ENCODE data around the gene APEH.

Gene APEH

GRCh38 chr3:49647741-49648140 is 26.4 kb upstream of the APEH start:
- no peaks in the 10 kb centered on the region for H3K9me3 ChIP-seq (ENCODE audit: low read length)
- no peak overlapping the region for H3K27ac ChIP-seq (ENCODE audit: low read depth, low read length, poor library complexity, severe bottlenecking)
- peaks cover 6% of the 10 kb centered on the region; the same call in 1 of the 2 replicates for H3K27me3 ChIP-seq (ENCODE audit: insufficient read depth, low read length)
- no peaks in the 10 kb centered on the region for H3F3A ChIP-seq (ENCODE audit: insufficient read depth, low read length)
- no peaks in the 10 kb centered on the region for H3K36me3 ChIP-seq (ENCODE audit: insufficient read depth, low read length)
- no peaks in the 10 kb centered on the region for H3K4me1 ChIP-seq (ENCODE audit: insufficient read depth, low read length, severe bottlenecking)
- no peak overlapping the region for H2AFZ ChIP-seq (ENCODE audit: low read length)
- no peak overlapping the region for H3K4me2 ChIP-seq (ENCODE audit: low read length)
- TF ChIP-seq EZH2 (IDR thresholded peaks at IDR 0.05; ENCODE audit: borderline replicate concordance, low read length) (no peak), CTCF (IDR thresholded peaks at IDR 0.05; ENCODE audit: low read length) (no peak)
- H3K9ac ChIP-seq (ENCODE audit: low read length): no peak overlapping the region
- no peaks in the 10 kb centered on the region for H4K20me1 ChIP-seq (ENCODE audit: insufficient read depth, low read length)
- no peaks in the 10 kb centered on the region for H3K79me2 ChIP-seq (ENCODE audit: insufficient read depth, low read length)
- H3K4me3 ChIP-seq (ENCODE audit: low read depth, low read length, poor library complexity, severe bottlenecking): no peak overlapping the region
- H3K9me2 ChIP-seq (ENCODE audit: low read depth, low read length): no peaks in the 10 kb centered on the region

GRCh38 chr3:49648354-49649019 is 25.7 kb upstream of the APEH start:
- Histone ChIP-seq H3K4me1 (ENCODE audit: insufficient read depth, low read length, severe bottlenecking) (no peaks in the 10 kb centered on the region), H3K4me3 (ENCODE audit: low read depth, low read length, poor library complexity, severe bottlenecking) (no peak overlapping the region), H3K4me2 (ENCODE audit: low read length) (no peak overlapping the region), H3K36me3 (ENCODE audit: insufficient read depth, low read length) (no peaks in the 10 kb centered on the region), H3K27me3 (ENCODE audit: insufficient read depth, low read length) (peaks cover 6% of the 10 kb centered on the region; the same call in 1 of the 2 replicates), H3K27ac (ENCODE audit: low read depth, low read length, poor library complexity, severe bottlenecking) (no peak overlapping the region), H4K20me1 (ENCODE audit: insufficient read depth, low read length) (no peaks in the 10 kb centered on the region), H3K79me2 (ENCODE audit: insufficient read depth, low read length) (no peaks in the 10 kb centered on the region), H3F3A (ENCODE audit: insufficient read depth, low read length) (no peaks in the 10 kb centered on the region), H3K9ac (ENCODE audit: low read length) (no peak overlapping the region), H2AFZ (ENCODE audit: low read length) (no peak overlapping the region), H3K9me2 (ENCODE audit: low read depth, low read length) (no peaks in the 10 kb centered on the region), H3K9me3 (ENCODE audit: low read length) (no peaks in the 10 kb centered on the region)
- TF ChIP-seq EZH2 (IDR thresholded peaks at IDR 0.05; ENCODE audit: borderline replicate concordance, low read length): no peak

- TF ChIP-seq CTCF (IDR thresholded peaks at IDR 0.05; ENCODE audit: low read length) (no peak), EZH2 (IDR thresholded peaks at IDR 0.05; ENCODE audit: borderline replicate concordance, low read length) (no peak)
- Histone ChIP-seq H4K20me1 (ENCODE audit: insufficient read depth, low read length) (no peaks in the 10 kb centered on the region), H3K79me2 (ENCODE audit: insufficient read depth, low read length) (no peaks in the 10 kb centered on the region), H3K9ac (ENCODE audit: low read length) (no peak overlapping the region), H3K9me3 (ENCODE audit: low read length) (no peaks in the 10 kb centered on the region), H3K27me3 (ENCODE audit: insufficient read depth, low read length) (peaks cover 6% of the 10 kb centered on the region; the same call in 1 of the 2 replicates), H3F3A (ENCODE audit: insufficient read depth, low read length) (no peaks in the 10 kb centered on the region), H3K4me1 (ENCODE audit: insufficient read depth, low read length, severe bottlenecking) (no peaks in the 10 kb centered on the region), H3K4me2 (ENCODE audit: low read length) (no peak overlapping the region), H3K9me2 (ENCODE audit: low read depth, low read length) (no peaks in the 10 kb centered on the region), H2AFZ (ENCODE audit: low read length) (no peak overlapping the region), H3K27ac (ENCODE audit: low read depth, low read length, poor library complexity, severe bottlenecking) (no peak overlapping the region), H3K36me3 (ENCODE audit: insufficient read depth, low read length) (no peaks in the 10 kb centered on the region), H3K4me3 (ENCODE audit: low read depth, low read length, poor library complexity, severe bottlenecking) (no peak overlapping the region)
These were observed 24.6 kb upstream of the APEH start for GRCh38 chr3:49649576-49649975.

- no peak overlapping the region for H3K4me3 ChIP-seq (ENCODE audit: low read depth, low read length, poor library complexity, severe bottlenecking)
- H3K9me2 ChIP-seq (ENCODE audit: low read depth, low read length): no peaks in the 10 kb centered on the region
- H3K9me3 ChIP-seq (ENCODE audit: low read length): no peaks in the 10 kb centered on the region
- H3K27ac ChIP-seq (ENCODE audit: low read depth, low read length, poor library complexity, severe bottlenecking): no peak overlapping the region
- H3F3A ChIP-seq (ENCODE audit: insufficient read depth, low read length): no peaks in the 10 kb centered on the region
- H4K20me1 ChIP-seq (ENCODE audit: insufficient read depth, low read length): no peaks in the 10 kb centered on the region
- no peaks in the 10 kb centered on the region for H3K79me2 ChIP-seq (ENCODE audit: insufficient read depth, low read length)
- no peak overlapping the region for H3K4me2 ChIP-seq (ENCODE audit: low read length)
- H3K9ac ChIP-seq (ENCODE audit: low read length): no peak overlapping the region
- no peak for TF ChIP-seq CTCF (IDR thresholded peaks at IDR 0.05; ENCODE audit: low read length)
- no peak for TF ChIP-seq EZH2 (IDR thresholded peaks at IDR 0.05; ENCODE audit: borderline replicate concordance, low read length)
- H3K27me3 ChIP-seq (ENCODE audit: insufficient read depth, low read length): peaks cover 6% of the 10 kb centered on the region; the same call in 1 of the 2 replicates
- H3K4me1 ChIP-seq (ENCODE audit: insufficient read depth, low read length, severe bottlenecking): no peaks in the 10 kb centered on the region
- H2AFZ ChIP-seq (ENCODE audit: low read length): no peak overlapping the region
- no peaks in the 10 kb centered on the region for H3K36me3 ChIP-seq (ENCODE audit: insufficient read depth, low read length)
These were observed 24.0 kb upstream of the APEH start for GRCh38 chr3:49650177-49650576.

All from OCI-LY1 (cell line).